Thyroid gland (tissue), 4 donors: ENCODE results near the gene CALY.

Source experiments
- POLR2A ChIP-seq, 2 donors: fragments of 450-650 bp; IDR thresholded peaks; one replicate each; pipeline ENCODE4 v1.6.1; 2017; ENCODE audit warnings: antibody characterized with exemption in 2 of 2, mild to moderate bottlenecking in 2 of 2, moderate library complexity in 1 of 2
- TF ChIP-seq, protein P1 (sequence below), 6 experiments: fragments of 200-600 bp in 3 of 6; fragments of 450-650 bp in 3 of 6; sonication (generic) in 3 of 6; IDR thresholded peaks; one replicate each; pipeline ENCODE4 v1.5.1; 2016 to 2019; ENCODE audit warnings: antibody characterized with exemption in 6 of 6, mild to moderate bottlenecking in 2 of 6, inconsistent platforms in 1 of 6, moderate library complexity in 1 of 6

DNA sequence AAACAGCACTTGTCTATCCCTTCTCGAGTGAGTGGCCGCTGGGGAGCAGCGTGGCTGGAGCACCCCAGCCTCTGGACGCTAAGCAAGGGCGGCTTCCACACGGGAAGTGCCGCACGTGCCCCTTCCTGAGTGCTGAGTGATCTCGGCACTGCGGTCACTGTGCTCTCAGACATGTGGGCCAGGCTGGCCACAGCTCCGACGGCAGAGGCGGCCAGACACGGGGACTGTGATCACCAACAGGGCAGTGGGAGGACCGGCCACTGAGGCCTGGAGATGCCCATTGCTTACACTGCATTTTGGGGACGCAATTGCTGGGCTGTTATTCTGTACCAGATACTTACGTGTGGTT is 29.4 kb upstream of the CALY start:
- TF ChIP-seq, protein P1, sequence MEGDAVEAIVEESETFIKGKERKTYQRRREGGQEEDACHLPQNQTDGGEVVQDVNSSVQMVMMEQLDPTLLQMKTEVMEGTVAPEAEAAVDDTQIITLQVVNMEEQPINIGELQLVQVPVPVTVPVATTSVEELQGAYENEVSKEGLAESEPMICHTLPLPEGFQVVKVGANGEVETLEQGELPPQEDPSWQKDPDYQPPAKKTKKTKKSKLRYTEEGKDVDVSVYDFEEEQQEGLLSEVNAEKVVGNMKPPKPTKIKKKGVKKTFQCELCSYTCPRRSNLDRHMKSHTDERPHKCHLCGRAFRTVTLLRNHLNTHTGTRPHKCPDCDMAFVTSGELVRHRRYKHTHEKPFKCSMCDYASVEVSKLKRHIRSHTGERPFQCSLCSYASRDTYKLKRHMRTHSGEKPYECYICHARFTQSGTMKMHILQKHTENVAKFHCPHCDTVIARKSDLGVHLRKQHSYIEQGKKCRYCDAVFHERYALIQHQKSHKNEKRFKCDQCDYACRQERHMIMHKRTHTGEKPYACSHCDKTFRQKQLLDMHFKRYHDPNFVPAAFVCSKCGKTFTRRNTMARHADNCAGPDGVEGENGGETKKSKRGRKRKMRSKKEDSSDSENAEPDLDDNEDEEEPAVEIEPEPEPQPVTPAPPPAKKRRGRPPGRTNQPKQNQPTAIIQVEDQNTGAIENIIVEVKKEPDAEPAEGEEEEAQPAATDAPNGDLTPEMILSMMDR (IDR thresholded peaks at IDR 0.05) = no peak
- no peak for TF ChIP-seq POLR2A (IDR thresholded peaks at IDR 0.05)
